T-helper 9 cell (primary cell): ENCODE measurements around the gene JPH4.
"Not testable (repeated sequence)": the region's sequence is repeated elsewhere in the genome, so short reads cannot be mapped to it uniquely, and the experiment has no call there.

Experiments used
- DNase-seq: peaks from one replicate; pipeline ENCODE4 v3.0.0-alpha.2; 2020
- total RNA-seq, 2 donors: gene quantifications; one replicate each; lab custom pipeline; 2026; lab: John Stamatoyannopoulos, UW

Gene JPH4
- 0 reads per million in 2 donors for total RNA-seq

DNA sequence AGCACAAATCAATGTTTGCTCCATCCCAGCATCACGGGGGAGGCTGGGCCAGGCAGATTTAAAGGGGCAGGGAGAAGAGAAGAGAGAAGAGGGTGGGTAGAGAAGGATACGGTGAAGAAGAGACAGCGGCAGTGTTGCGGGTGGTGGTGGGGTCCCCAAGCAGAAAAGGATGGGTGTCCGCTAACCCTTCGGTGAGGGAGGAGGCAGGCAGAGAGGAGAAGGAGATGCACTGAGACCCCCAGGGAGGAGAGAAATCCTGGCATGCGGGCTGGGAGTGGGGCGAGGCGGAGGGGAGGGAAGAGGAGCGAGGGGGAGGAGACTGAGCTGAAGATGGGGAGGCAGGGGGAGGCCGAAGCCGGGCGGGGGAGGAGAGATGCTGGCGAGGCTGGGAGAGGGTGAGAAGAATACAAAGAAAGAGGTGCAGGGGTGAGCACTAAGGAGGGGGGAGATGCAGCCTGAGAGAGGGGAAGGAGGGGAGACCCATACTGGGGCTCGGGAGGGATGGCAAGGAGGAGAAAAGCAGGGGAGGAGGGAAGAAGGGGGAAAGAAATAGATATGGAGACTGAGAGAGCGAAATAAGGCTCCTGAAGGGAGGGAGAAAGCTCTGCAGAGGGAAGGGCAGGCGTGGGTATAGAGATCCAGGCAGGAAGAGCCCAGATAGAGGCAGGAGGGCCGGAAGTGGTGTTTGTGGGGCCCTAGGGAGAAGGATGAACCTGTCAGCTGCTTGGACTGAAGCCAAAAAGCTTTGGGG lies at the start of gene JPH4:
Gene JPH4, minus strand, starts transcription at position 231 of the 751 bp plus-strand sequence. CDS start 1,337 bp downstream, outside the sequence.
- DNase-seq = no peak

- no peak for DNase-seq
Observed at GRCh38 chr14:23627961-23628360, 49.4 kb upstream of the JPH4 start.

DNA sequence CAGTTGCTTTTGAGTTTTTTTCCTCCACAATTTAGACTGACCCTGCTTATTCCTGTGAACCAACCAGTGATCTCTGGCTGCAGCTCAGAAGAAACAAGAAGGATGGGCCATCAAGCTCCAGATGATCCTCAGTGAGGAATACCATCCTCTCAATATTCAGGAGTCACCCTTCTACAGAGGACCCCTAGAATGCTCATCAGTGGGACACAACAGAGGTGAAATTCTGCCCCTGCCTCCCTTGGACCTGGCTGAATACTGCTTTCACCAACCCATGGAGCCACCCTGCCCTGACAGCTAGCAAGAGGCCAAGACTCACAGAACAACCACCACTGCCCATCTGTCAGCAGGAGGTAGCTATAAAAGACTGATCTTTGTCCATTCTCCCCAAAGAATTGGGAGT lies 48.4 kb upstream of the JPH4 start:
- DNase-seq = no peak

- DNase-seq = no peak
Observed at GRCh38 chr14:23624830-23625404, 46.3 kb upstream of the JPH4 start.

DNA sequence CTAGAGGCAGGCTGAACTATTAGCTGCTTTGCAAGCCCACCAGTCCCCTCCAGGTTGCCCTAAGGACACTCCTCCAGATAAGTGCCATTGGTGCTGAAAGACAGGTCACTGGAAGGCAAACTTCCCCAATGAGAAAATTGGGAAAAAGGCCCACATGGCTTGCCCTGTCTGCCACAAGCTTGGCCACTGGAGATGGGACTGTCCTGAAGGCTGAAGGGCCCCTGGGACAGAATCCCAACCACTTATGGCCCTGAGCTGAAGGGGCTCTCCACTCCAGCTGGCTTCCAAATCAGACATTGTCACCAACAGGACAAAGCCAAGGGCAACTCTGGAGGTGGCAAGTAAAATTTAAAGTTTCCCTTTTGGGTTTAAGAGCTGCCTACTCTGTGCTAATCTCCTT lies 45.4 kb upstream of the JPH4 start:
- no peak for DNase-seq

GRCh38 chr14:23622990-23623389 lies 44.4 kb upstream of the JPH4 start:
- DNase-seq = no peak

GRCh38 chr14:23621932-23622730 lies 43.5 kb upstream of the JPH4 start:
- DNase-seq = no peak

DNA sequence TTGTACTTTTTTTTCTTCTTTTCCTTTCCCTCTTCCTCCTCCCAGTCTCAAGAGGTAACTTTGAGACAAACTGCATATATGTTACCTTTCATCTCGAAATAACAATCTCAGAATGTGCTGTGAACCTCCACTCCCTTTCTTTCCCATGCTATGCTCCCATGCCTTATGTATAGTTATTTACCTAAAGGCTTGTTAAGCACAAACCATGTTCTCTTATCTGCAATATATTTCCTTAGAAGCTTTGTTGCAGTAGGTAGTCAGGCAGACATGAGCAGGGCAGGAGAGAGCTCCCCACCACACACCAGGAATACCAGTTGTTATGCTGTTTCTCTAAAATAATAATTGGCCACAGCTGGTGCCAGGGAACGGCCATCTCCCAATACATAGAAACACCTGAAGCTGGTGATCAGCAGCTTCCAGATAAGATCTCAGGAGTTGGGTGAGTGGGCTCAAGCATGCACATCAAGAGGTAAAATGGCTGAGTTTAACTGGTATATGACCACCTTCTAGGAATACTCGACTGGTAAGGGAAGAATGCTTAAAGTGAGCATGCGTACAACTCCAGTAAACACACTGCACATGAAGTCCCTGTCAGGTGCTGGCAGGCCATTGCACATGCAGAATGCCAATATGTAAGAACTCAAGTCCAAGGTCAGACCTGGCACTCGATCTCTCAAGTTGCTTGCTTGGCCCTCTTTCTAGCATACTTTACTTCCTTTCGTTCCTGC lies 42.8 kb upstream of the JPH4 start:
- DNase-seq = no peak

DNA sequence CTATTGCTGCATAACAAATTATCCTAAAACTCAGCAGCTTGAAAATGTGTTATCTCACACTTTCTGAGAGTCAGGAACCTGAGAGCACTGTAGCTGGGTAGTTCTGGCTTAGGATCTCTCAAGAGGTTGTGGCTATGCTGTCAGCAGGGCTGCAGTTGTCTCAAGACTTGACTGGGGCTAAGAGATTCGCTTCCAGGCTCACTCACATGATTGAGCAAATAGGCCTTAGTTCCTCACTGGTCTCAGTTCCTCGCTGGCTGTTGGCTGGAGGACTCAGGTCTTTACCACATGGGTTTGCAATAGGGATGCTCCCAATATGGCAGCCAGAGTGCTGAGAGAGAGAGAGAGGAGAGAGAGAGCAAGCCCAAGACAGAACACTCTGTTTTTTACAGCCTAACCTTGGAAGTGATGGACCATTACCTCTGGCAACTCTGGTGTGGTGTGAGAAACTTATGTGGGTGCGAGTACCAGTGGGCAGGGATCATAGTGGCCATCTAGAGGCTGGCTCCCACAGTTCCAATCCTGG lies 41.6 kb upstream of the JPH4 start:
- DNase-seq = no peak

DNA sequence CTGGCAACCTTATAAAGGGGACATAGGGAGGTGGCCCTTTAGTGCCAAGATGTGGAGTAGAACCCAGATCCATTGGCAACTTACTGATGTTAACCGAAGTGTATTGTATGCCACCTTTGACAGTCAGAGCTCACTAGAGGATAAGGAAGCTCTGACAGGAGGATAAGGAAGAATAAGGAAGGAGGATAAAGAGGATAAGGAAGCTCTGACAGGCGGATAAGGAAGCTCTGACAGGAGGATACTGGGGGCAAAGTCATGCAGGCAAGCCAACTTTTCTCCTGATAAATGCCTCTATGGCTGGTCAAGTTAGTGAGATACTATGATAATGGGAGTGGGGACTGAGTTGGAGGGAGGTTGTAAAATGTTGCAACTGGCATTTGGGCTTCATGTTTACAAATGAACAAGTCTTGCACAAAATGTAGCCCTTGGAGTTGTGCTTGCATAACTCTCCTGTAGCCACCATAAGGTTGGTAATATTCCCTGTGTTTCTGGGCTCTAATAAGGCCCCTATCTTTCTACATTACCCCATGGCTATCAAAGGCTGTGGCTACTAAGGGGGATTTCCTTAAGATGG lies 39.9 kb upstream of the JPH4 start:
- DNase-seq = no peak

DNA sequence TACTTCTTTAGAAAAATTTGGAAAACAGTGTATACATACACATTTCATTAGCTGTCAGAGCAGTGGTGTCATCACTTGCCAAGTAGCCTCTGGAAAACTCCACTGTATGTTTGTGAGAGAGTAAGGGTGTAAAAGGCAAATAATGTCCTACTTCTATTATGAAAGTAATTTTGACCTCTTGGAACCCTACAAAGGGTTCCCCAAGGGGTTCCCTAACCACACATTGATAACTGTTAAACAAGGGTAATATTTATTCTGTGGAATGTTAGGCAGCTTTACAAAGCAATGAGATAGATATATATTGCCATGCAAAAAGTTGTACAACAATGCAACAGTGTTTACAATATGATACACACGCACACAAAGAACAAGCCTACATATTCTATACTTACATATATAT lies 38.9 kb upstream of the JPH4 start:
- no peak for DNase-seq

- no peak for DNase-seq
Observed at GRCh38 chr14:23615856-23616255, 37.3 kb upstream of the JPH4 start.

- no peak for DNase-seq
Observed at GRCh38 chr14:23614395-23614828, 35.8 kb upstream of the JPH4 start.

- no peak for DNase-seq
Observed at GRCh38 chr14:23613242-23614070, 34.9 kb upstream of the JPH4 start.

GRCh38 chr14:23612802-23613201 lies 34.2 kb upstream of the JPH4 start:
- no peak for DNase-seq

GRCh38 chr14:23612354-23612732 lies 33.8 kb upstream of the JPH4 start:
- no peak for DNase-seq

GRCh38 chr14:23610815-23611289 lies 32.3 kb upstream of the JPH4 start:
- DNase-seq = no peak

- no peak for DNase-seq
Observed at GRCh38 chr14:23610090-23610814, 31.7 kb upstream of the JPH4 start.

GRCh38 chr14:23609411-23610089 lies 31.0 kb upstream of the JPH4 start:
- not testable (repeated sequence) for DNase-seq

DNA sequence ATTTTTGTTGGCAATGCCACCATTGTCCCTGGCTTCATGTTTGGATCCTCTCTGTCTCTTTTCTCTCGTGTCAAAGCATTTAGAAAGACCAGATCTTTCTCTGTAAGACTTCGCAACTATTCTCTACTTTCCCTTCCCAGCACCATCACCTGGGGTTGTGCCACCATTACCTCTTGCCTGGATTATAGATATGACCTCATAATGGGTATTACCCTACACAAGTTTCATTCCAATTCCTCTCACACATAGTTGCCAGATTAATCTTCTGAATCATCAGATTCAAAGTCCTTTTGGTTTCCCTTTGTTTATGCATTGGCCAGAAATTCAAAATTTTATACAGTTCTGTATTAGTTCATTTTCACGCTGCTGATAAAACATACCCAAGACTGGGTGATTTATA lies 30.4 kb upstream of the JPH4 start:
- DNase-seq = no peak
